ENCODE measurements around the gene PET100. TPM values are rescaled to one million over a fixed set of nuclear protein-coding genes. Genes with fewer than 3 reads are reported as not detected.
"Not testable (repeated sequence)": the region's sequence is repeated elsewhere in the genome, so short reads cannot be mapped to it uniquely, and the experiment has no call there.

Gene PET100
- total and polyA plus RNA-seq, 7 donors = 49.6 to 112 (median 93.1) TPM

DNA sequence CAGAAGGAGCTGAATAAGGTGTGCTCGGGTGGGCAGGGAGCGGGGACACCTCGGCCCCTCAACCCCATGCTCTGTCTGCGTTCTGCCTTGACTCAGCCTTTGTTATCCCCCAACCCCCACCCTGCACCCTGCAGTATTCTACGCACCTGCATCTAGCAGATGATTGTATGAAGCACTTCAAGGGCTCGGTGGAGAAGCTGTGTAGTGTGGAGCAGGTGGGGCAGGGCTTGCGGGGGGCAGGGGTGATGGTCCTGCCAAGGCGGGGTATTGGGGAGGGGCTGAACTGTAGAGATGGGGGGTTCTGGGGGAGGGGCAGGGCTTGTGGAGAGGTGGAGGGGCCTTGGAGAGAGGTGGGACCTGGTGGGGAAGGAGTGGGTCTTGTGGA lies 13.4 kb downstream of the PET100 start:
- TF ChIP-seq, protein P1, sequence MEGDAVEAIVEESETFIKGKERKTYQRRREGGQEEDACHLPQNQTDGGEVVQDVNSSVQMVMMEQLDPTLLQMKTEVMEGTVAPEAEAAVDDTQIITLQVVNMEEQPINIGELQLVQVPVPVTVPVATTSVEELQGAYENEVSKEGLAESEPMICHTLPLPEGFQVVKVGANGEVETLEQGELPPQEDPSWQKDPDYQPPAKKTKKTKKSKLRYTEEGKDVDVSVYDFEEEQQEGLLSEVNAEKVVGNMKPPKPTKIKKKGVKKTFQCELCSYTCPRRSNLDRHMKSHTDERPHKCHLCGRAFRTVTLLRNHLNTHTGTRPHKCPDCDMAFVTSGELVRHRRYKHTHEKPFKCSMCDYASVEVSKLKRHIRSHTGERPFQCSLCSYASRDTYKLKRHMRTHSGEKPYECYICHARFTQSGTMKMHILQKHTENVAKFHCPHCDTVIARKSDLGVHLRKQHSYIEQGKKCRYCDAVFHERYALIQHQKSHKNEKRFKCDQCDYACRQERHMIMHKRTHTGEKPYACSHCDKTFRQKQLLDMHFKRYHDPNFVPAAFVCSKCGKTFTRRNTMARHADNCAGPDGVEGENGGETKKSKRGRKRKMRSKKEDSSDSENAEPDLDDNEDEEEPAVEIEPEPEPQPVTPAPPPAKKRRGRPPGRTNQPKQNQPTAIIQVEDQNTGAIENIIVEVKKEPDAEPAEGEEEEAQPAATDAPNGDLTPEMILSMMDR (IDR thresholded peaks at IDR 0.05) = no peak
- H3K36me3 ChIP-seq (ENCODE audit: insufficient read depth in 1 of 2, low read depth in 1 of 2) = no peaks in the 10 kb centered on the region
- no peaks in the 10 kb centered on the region for H3K9me3 ChIP-seq
- intact Hi-C loops (cut with DNase I) = no loop called here
- no peaks in the 10 kb centered on the region for H3K4me1 ChIP-seq
- H3K27ac ChIP-seq = no peak overlapping the region
- WGBS, 3 donors = 87 to 90% (median 90%) methylated on average over 8 of the region's 8 CpGs
- ATAC-seq = no peak
- no peak overlapping the region for H3K4me3 ChIP-seq
- peaks cover 0 to 16% (median under 1%) of the 10 kb centered on the region in 3 donors for H3K27me3 ChIP-seq (ENCODE audit: insufficient read depth in 3 of 3, low read length in 2 of 3)
- no peak for DNase-seq

DNA sequence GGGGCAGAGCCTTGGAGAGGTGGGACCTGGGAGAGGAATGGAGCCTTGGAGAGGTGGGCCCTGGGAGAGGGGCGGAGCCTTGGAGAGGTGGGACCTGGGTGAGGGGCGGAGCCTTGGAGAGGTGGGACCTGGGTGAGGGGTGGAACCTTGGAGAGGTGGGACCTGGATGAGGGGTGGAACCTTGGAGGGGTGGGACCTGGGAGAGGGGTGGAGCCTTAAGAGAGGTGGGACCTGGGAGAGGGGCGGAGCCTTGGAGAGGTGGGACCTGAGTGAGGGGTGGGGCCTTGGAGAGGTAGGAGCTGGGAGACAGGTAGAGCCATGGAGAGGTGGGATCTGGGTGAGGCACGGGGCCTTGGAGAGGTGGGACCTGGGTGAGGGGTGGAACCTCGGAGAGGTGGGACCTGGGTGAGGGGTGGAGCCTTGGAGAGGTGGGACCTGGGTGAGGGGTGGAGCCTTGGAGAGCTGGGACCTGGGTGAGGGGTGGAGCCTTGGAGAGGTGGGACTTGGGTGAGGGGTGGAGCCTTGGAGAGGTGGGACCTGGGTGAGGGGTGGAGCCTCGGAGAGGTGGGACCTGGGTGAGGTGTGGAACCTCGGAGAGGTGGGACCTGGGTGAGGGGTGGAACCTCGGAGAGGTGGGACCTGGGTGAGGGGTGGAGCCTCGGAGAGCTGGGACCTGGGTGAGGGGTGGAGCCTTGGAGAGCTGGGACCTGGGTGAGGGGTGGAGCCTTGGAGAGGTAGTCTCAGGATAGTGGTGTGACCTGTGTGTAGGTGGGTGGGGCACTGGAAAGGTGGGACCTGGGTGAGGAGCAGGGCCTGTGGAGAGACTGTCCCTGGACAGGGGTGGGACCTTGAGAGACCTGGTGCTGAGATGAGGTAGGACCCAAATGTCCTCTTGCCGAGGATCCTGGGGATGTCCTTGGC lies 14.3 kb downstream of the PET100 start:
- H3K4me1 ChIP-seq; H3K4me3 ChIP-seq; H3K36me3 ChIP-seq (ENCODE audit: insufficient read depth in 1 of 2, low read depth in 1 of 2); H3K9me3 ChIP-seq; intact Hi-C loops (cut with DNase I); DNase-seq; H3K27ac ChIP-seq; H3K27me3 ChIP-seq (ENCODE audit: insufficient read depth in 3 of 3, low read length in 2 of 3); ATAC-seq: not testable (repeated sequence)
- 43 to 89% (median 71%) methylated on average over 9 to 10 of the region's 10 CpGs for WGBS, 3 donors

DNA sequence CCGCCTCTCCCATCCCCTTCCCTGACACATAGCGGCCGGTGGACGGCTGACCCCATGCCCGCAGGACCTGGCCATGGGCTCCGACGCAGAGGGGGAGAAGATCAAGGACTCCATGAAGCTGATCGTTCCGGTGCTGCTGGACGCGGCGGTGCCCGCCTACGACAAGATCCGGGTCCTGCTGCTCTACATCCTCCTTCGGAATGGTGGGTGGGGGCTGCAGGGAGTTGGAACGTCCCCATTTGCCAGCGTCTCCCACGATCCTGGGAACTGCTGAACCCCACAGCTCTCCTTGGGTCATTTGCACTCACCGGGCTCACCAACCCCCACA lies 14.9 kb downstream of the PET100 start:
- H3K27me3 ChIP-seq (ENCODE audit: insufficient read depth in 3 of 3, low read length in 2 of 3) = peaks cover 0 to 4% (median 0%) of the 10 kb centered on the region in 3 donors
- no peaks in the 10 kb centered on the region for H3K4me1 ChIP-seq
- TF ChIP-seq, protein P1 (IDR thresholded peaks at IDR 0.05) = no peak
- intact Hi-C loops (cut with DNase I) = no loop called here
- H3K36me3 ChIP-seq (ENCODE audit: insufficient read depth in 1 of 2, low read depth in 1 of 2) = no peaks in the 10 kb centered on the region
- ATAC-seq (no peak), DNase-seq (no peak)
- WGBS, 3 donors = 84 to 91% (median 90%) methylated on average over 16 to 20 of the region's 20 CpGs
- no peak overlapping the region for H3K4me3 ChIP-seq
- no peaks in the 10 kb centered on the region for H3K9me3 ChIP-seq
- H3K27ac ChIP-seq = no peak overlapping the region

DNA sequence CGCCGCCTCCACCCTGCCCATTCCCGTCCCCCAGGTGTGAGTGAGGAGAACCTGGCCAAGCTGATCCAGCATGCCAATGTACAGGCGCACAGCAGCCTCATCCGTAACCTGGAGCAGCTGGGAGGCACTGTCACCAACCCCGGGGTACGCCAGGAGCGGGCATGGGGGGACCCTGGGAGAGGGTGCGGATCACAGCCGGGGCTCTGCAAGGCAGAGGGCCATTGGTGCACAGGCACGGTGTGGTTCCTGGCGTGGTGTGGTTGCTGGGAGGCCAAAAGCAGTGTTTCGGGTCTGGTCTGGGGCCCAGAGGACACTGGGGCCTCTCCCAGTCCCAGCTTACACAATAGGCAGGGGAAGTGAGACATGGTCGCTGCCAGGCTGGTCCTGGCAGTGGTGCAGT lies 15.6 kb downstream of the PET100 start:
- Histone ChIP-seq H3K36me3 (ENCODE audit: insufficient read depth in 1 of 2, low read depth in 1 of 2) (no peaks in the 10 kb centered on the region), H3K9me3 (no peaks in the 10 kb centered on the region), H3K27me3 (ENCODE audit: insufficient read depth in 3 of 3, low read length in 2 of 3) (peaks cover 0 to 4% (median 0%) of the 10 kb centered on the region in 3 donors), H3K4me1 (no peaks in the 10 kb centered on the region), H3K4me3 (no peak overlapping the region), H3K27ac (no peak overlapping the region)
- 80 to 85% (median 83%) methylated on average over 14 of the region's 14 CpGs for WGBS, 3 donors
- DNase-seq = no peak
- TF ChIP-seq, protein P1 (IDR thresholded peaks at IDR 0.05) = no peak
- no peak for ATAC-seq
- intact Hi-C loops (cut with DNase I) = no loop called here

DNA sequence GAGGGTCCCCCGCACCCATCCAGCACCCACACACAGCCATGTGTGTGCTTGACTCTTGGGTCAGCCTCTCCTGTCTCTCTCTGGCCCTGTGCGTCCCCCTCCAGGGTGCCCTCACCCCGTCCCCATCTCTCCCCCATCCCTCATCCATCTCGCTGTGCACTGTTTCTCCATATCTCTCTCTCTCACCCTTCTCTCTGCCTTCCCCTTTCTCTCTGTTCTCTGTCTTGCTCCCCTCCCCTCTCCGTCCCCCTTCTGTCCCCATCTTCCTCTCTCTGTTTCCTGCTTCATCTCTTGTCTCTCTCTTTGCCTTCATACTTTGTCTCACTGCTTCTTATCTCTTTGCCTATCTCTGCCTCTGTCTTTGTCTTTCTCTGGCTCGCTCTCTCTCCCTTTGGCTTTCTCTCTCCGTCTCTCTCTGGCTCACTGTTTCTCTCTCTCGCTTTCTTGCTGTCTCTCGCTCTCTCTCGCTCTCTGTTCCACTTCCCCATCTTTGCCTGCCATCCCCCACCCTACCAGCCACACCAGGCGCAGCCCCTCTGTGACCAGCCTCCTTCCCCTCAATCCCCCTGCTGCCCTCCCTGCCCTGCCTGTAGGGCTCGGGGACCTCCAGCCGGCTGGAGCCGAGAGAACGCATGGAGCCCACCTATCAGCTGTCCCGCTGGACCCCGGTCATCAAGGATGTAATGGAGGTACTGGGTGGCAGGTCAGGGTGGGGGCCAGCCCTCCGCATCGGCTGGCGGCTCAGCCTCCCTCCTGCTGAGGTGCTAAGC lies 16.2 kb downstream of the PET100 start:
- intact Hi-C loops (cut with DNase I) = no loop called here
- Histone ChIP-seq H3K4me1 (no peaks in the 10 kb centered on the region), H3K27me3 (ENCODE audit: insufficient read depth in 3 of 3, low read length in 2 of 3) (peaks cover 0 to 4% (median 0%) of the 10 kb centered on the region in 3 donors)

More for the DNA sequence above, 16.2 kb downstream of the PET100 start:
- WGBS, 3 donors = 54 to 57% (median 57%) methylated on average over 19 to 20 of the region's 20 CpGs
- H3K9me3 ChIP-seq = no peaks in the 10 kb centered on the region
- no peak for ATAC-seq
- H3K36me3 ChIP-seq (ENCODE audit: insufficient read depth in 1 of 2, low read depth in 1 of 2) = no peaks in the 10 kb centered on the region
- no peak overlapping the region for H3K4me3 ChIP-seq
- H3K27ac ChIP-seq = no peak overlapping the region
- TF ChIP-seq, protein P1 (IDR thresholded peaks at IDR 0.05) = no peak
- no peak for DNase-seq
